ENCODE data around the gene LPP.

Gene LPP

DNA sequence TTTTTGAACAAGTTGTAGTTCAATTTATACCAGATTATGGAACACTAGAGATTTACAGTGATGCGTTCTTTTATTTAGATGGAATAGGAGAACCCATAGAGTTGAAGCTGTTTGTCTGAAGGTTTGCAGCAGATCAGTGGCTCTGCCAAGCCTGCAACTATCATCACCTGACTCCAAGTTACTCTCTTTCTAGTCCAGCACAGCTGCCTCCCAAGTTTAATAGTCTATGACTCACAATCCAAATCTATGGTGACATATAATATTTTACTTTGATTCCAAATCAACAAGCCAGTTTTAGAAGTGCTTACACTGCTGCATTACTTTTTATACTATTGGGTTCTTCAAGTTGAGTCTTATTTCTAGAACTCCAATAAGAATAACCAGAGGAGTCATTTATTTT, 400.4 kb downstream of the LPP start:
- no peaks in the 10 kb centered on the region for H3K9me3 ChIP-seq (ENCODE audit: low read depth, low read length)
- DNase-seq (ENCODE audit: low read depth, low spot score): no peak
- no peaks in the 10 kb centered on the region for H3K36me3 ChIP-seq (ENCODE audit: insufficient read depth, low read length)
- no peak overlapping the region for H3K27ac ChIP-seq
- TF ChIP-seq FOXP2 (optimal IDR thresholded peaks at IDR 0.05; ENCODE audit: control extremely low read depth, extremely low read length, insufficient read depth) (no peak), POLR2AphosphoS5 (IDR thresholded peaks at IDR 0.05; ENCODE audit: borderline replicate concordance, low read depth, low read length) (no peak), EZH2 (IDR thresholded peaks at IDR 0.05) (no peak)
- no peak overlapping the region for H3K4me3 ChIP-seq
- H3K9ac ChIP-seq (ENCODE audit: insufficient read length): no peak overlapping the region

DNA sequence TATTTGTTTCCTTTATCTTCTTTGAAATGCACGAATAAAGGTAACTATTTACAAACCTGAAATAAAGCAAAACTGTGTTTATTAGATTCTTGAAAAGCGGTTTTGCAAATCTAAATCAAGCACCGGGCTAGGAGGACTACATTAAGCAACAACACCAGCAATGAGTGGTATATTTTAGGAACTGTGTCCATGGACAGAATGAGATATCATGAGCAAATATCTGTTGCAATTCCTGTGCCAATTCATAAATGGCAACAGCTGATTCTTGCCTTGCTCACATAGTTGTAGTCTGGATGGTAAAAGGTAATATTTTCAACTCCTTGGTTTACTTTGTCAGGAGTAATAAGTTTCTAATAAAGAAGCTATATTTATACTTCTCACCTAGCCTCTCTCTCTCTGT, 403.3 kb downstream of the LPP start:
- Histone ChIP-seq H3K36me3 (ENCODE audit: insufficient read depth, low read length) (no peaks in the 10 kb centered on the region), H3K4me3 (no peak overlapping the region), H3K9ac (ENCODE audit: insufficient read length) (no peak overlapping the region), H3K9me3 (ENCODE audit: low read depth, low read length) (no peaks in the 10 kb centered on the region), H3K27ac (no peak overlapping the region)
- no peak for DNase-seq (ENCODE audit: low read depth, low spot score)
- TF ChIP-seq POLR2AphosphoS5 (IDR thresholded peaks at IDR 0.05; ENCODE audit: borderline replicate concordance, low read depth, low read length) (no peak), EZH2 (IDR thresholded peaks at IDR 0.05) (no peak), FOXP2 (optimal IDR thresholded peaks at IDR 0.05; ENCODE audit: control extremely low read depth, extremely low read length, insufficient read depth) (no peak)

DNA sequence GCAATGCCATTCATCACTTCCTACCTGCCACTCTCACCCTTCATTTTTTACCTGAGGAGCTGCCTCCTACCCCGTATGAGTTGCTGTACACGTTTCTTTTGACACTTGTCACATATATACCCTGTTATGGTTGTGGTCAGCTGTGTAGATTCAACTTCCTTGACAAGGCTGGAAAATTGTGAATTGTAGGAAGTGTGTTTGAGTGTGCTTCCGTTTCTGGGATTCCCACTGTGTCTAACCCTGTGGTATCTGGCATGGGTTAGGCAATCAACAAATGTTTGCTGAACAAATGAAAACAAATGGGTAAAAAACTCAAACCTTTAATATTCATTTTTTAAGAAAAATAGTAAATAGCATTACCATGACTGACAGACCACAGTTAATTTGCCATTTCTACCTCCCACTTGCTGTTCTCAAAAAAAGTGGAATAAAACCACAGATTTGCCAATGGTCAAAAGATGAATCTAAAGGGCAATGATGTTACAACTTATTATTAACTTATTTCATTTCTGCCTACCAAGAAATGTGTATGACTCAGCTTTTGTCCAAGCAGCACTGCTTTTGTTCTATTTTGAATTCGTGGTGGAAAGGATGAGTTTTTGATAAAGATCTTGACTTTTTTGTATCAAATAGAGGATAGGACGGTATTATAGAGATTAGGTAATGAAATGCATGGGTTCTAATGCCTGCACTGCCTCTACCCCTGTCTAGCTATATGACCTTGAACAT, 404.6 kb downstream of the LPP start:
- TF ChIP-seq POLR2AphosphoS5 (IDR thresholded peaks at IDR 0.05; ENCODE audit: borderline replicate concordance, low read depth, low read length): no peak
- no peak for TF ChIP-seq EZH2 (IDR thresholded peaks at IDR 0.05)
- no peak for TF ChIP-seq FOXP2 (optimal IDR thresholded peaks at IDR 0.05; ENCODE audit: control extremely low read depth, extremely low read length, insufficient read depth)
- no peaks in the 10 kb centered on the region for H3K9me3 ChIP-seq (ENCODE audit: low read depth, low read length)
- no peak overlapping the region for H3K9ac ChIP-seq (ENCODE audit: insufficient read length)
- DNase-seq (ENCODE audit: low read depth, low spot score): no peak
- H3K36me3 ChIP-seq (ENCODE audit: insufficient read depth, low read length): no peaks in the 10 kb centered on the region
- H3K27ac ChIP-seq: no peak overlapping the region
- no peak overlapping the region for H3K4me3 ChIP-seq

- no peak for DNase-seq (ENCODE audit: low read depth, low spot score)
- Histone ChIP-seq H3K27ac (no peak overlapping the region), H3K4me3 (no peak overlapping the region), H3K36me3 (ENCODE audit: insufficient read depth, low read length) (no peaks in the 10 kb centered on the region), H3K9me3 (ENCODE audit: low read depth, low read length) (no peaks in the 10 kb centered on the region), H3K9ac (ENCODE audit: insufficient read length) (no peak overlapping the region)
- no peak for TF ChIP-seq POLR2AphosphoS5 (IDR thresholded peaks at IDR 0.05; ENCODE audit: borderline replicate concordance, low read depth, low read length)
- no peak for TF ChIP-seq EZH2 (IDR thresholded peaks at IDR 0.05)
- no peak for TF ChIP-seq FOXP2 (optimal IDR thresholded peaks at IDR 0.05; ENCODE audit: control extremely low read depth, extremely low read length, insufficient read depth)
These were observed 405.1 kb downstream of the LPP start for GRCh38 chr3:188559072-188559429.

GRCh38 chr3:188559856-188560255, 405.9 kb downstream of the LPP start:
- no peaks in the 10 kb centered on the region for H3K9me3 ChIP-seq (ENCODE audit: low read depth, low read length)
- H3K4me3 ChIP-seq: no peak overlapping the region
- no peaks in the 10 kb centered on the region for H3K36me3 ChIP-seq (ENCODE audit: insufficient read depth, low read length)
- no peak for DNase-seq (ENCODE audit: low read depth, low spot score)
- H3K27ac ChIP-seq: no peak overlapping the region
- H3K9ac ChIP-seq (ENCODE audit: insufficient read length): no peak overlapping the region
- TF ChIP-seq POLR2AphosphoS5 (IDR thresholded peaks at IDR 0.05; ENCODE audit: borderline replicate concordance, low read depth, low read length) (no peak), FOXP2 (optimal IDR thresholded peaks at IDR 0.05; ENCODE audit: control extremely low read depth, extremely low read length, insufficient read depth) (no peak), EZH2 (IDR thresholded peaks at IDR 0.05) (no peak)

- TF ChIP-seq FOXP2 (optimal IDR thresholded peaks at IDR 0.05; ENCODE audit: control extremely low read depth, extremely low read length, insufficient read depth) (no peak), EZH2 (IDR thresholded peaks at IDR 0.05) (no peak), POLR2AphosphoS5 (IDR thresholded peaks at IDR 0.05; ENCODE audit: borderline replicate concordance, low read depth, low read length) (no peak)
- Histone ChIP-seq H3K9me3 (ENCODE audit: low read depth, low read length) (no peaks in the 10 kb centered on the region), H3K4me3 (no peak overlapping the region), H3K9ac (ENCODE audit: insufficient read length) (no peak overlapping the region), H3K27ac (no peak overlapping the region), H3K36me3 (ENCODE audit: insufficient read depth, low read length) (no peaks in the 10 kb centered on the region)
- DNase-seq (ENCODE audit: low read depth, low spot score): no peak
These were observed 408.2 kb downstream of the LPP start for GRCh38 chr3:188562144-188562543.

DNA sequence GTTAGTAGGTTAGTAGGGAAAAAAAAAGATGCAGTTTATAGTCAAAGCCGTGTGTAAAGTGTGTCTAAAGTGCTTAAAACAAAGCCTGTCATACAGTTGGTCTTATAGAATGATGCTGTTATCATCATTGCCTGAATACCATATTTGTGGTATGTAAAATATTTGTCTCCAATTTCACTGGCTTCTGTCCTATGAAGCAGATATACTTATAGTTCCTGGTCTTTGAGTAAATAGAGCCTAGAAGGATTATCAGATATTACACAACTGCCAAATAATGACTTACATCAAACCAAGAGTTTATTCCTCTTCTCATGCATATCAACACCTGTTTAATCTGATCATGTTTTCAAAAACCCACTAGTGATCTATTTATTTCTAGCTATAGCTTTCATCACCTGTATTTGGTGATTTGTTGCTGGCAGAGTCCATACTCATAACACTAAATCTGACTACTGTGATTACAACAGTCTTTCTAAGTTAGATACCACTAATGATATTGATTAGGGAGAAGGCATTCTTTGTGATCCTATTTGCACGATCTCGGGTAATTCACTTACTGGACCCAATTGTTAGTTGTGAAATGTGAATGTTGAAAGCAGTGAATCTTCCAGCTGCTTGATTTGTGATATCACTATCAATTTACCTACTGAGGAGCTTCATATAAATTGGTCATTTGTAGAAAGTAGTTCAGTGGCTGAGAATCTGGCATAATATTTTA, 413.7 kb downstream of the LPP start:
- H3K4me3 ChIP-seq: no peak overlapping the region
- no peak for DNase-seq (ENCODE audit: low read depth, low spot score)
- H3K27ac ChIP-seq: no peak overlapping the region
- TF ChIP-seq EZH2 (IDR thresholded peaks at IDR 0.05) (no peak), POLR2AphosphoS5 (IDR thresholded peaks at IDR 0.05; ENCODE audit: borderline replicate concordance, low read depth, low read length) (no peak), FOXP2 (optimal IDR thresholded peaks at IDR 0.05; ENCODE audit: control extremely low read depth, extremely low read length, insufficient read depth) (no peak)
- no peaks in the 10 kb centered on the region for H3K9me3 ChIP-seq (ENCODE audit: low read depth, low read length)
- no peaks in the 10 kb centered on the region for H3K36me3 ChIP-seq (ENCODE audit: insufficient read depth, low read length)
- H3K9ac ChIP-seq (ENCODE audit: insufficient read length): no peak overlapping the region

DNA sequence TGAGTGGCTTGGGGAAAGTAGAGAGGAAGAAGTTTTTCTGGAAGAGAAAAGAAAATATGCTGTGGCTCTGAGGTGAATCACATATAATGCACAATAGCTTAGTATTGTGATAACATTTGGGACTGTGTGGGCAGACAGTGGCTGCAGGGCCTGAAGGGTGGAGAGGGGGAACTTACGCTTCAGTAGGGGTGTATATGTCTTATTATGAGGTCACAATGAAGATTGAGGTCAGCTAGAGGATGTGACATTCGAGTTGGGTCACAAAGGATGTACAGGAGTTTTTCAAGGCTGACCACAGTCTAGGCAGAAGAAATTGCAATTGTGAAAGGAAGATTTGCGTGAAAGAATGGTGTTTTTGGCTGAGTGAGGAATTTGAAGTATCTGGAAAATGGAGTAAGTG, 414.8 kb downstream of the LPP start:
- Histone ChIP-seq H3K9me3 (ENCODE audit: low read depth, low read length) (no peaks in the 10 kb centered on the region), H3K36me3 (ENCODE audit: insufficient read depth, low read length) (no peaks in the 10 kb centered on the region), H3K9ac (ENCODE audit: insufficient read length) (no peak overlapping the region), H3K4me3 (no peak overlapping the region), H3K27ac (no peak overlapping the region)
- no peak for DNase-seq (ENCODE audit: low read depth, low spot score)
- TF ChIP-seq EZH2 (IDR thresholded peaks at IDR 0.05): no peak
- no peak for TF ChIP-seq FOXP2 (optimal IDR thresholded peaks at IDR 0.05; ENCODE audit: control extremely low read depth, extremely low read length, insufficient read depth)
- TF ChIP-seq POLR2AphosphoS5 (IDR thresholded peaks at IDR 0.05; ENCODE audit: borderline replicate concordance, low read depth, low read length): no peak

All from SK-N-MC (cell line).